ENCODE results near the gene BMPR1B.

BMPR1B gene

GRCh38 chr4:94978904-94979303 is 221.1 kb downstream of the BMPR1B start:
- Histone ChIP-seq H2AFZ (ENCODE audit: low read length) (no peak overlapping the region), H3K27me3 (ENCODE audit: control insufficient read depth in 3 of 3, insufficient read depth in 3 of 3, low read depth in 1 of 3, low read length in 3 of 3) (no peaks in the 10 kb centered on the region), H2BK12ac (ENCODE audit: low read length) (no peak overlapping the region), H3K4me2 (ENCODE audit: insufficient read depth, low read length, poor library complexity, severe bottlenecking) (no peak overlapping the region), H2BK15ac (ENCODE audit: low read length) (no peak overlapping the region), H2BK5ac (ENCODE audit: low read length) (no peak overlapping the region), H3K9ac (ENCODE audit: low read depth, low read length, poor library complexity) (no peak overlapping the region), H3K4me1 (ENCODE audit: control insufficient read depth in 2 of 2, insufficient read depth in 1 of 2, low read depth in 1 of 2, low read length in 2 of 2) (peaks cover 0 to 7% of the 10 kb centered on the region in 2 donors), H3K14ac (ENCODE audit: low read length) (no peak overlapping the region), H3K4me3 (ENCODE audit: low read length in 2 of 2) (no peak overlapping the region), H2AK5ac (ENCODE audit: low read depth, low read length) (no peak overlapping the region), H3K36me3 (replicated peaks in 1 of 2; ENCODE audit: control insufficient read depth in 2 of 2, insufficient read depth in 2 of 2, low read length in 2 of 2) (no peaks in the 10 kb centered on the region), H4K91ac (ENCODE audit: low read depth, low read length, poor library complexity) (no peak overlapping the region), H4K8ac (ENCODE audit: low read depth, low read length) (no peak overlapping the region), H3K23ac (ENCODE audit: low read depth, low read length, poor library complexity) (no peak overlapping the region), H3K4ac (ENCODE audit: low read length) (no peak overlapping the region), H3K79me1 (ENCODE audit: low read depth, low read length) (no peaks in the 10 kb centered on the region), H3K27ac (replicated peaks; ENCODE audit: low read length) (no peak overlapping the region), H3K18ac (ENCODE audit: low read length) (no peak overlapping the region), H3K9me3 (replicated peaks in 1 of 2; ENCODE audit: control insufficient read depth in 2 of 2, insufficient read depth in 1 of 2, low read depth in 1 of 2, low read length in 2 of 2) (no peaks in the 10 kb centered on the region), H2BK120ac (ENCODE audit: low read depth, low read length) (no peak overlapping the region)
- no CpG with 5 or more reads among the region's 3 CpGs for WGBS, 2 donors (ENCODE audit: extremely low coverage in 2 of 2, insufficient read length in 2 of 2, insufficient replicate concordance in 1 of 2)
- DNase-seq (ENCODE audit: low spot score) = no peak

GRCh38 chr4:94979621-94980020 is 221.9 kb downstream of the BMPR1B start:
- Histone ChIP-seq H3K4me2 (ENCODE audit: insufficient read depth, low read length, poor library complexity, severe bottlenecking) (no peak overlapping the region), H2AFZ (ENCODE audit: low read length) (no peak overlapping the region), H2BK15ac (ENCODE audit: low read length) (no peak overlapping the region), H2BK5ac (ENCODE audit: low read length) (no peak overlapping the region), H3K9me3 (replicated peaks in 1 of 2; ENCODE audit: control insufficient read depth in 2 of 2, insufficient read depth in 1 of 2, low read depth in 1 of 2, low read length in 2 of 2) (no peaks in the 10 kb centered on the region), H3K36me3 (replicated peaks in 1 of 2; ENCODE audit: control insufficient read depth in 2 of 2, insufficient read depth in 2 of 2, low read length in 2 of 2) (no peaks in the 10 kb centered on the region), H3K23ac (ENCODE audit: low read depth, low read length, poor library complexity) (no peak overlapping the region), H3K14ac (ENCODE audit: low read length) (no peak overlapping the region), H3K4me3 (ENCODE audit: low read length in 2 of 2) (no peak overlapping the region), H4K91ac (ENCODE audit: low read depth, low read length, poor library complexity) (no peak overlapping the region), H3K18ac (ENCODE audit: low read length) (no peak overlapping the region), H3K79me1 (ENCODE audit: low read depth, low read length) (no peaks in the 10 kb centered on the region), H4K8ac (ENCODE audit: low read depth, low read length) (no peak overlapping the region), H2BK12ac (ENCODE audit: low read length) (no peak overlapping the region), H3K9ac (ENCODE audit: low read depth, low read length, poor library complexity) (no peak overlapping the region), H3K4me1 (ENCODE audit: control insufficient read depth in 2 of 2, insufficient read depth in 1 of 2, low read depth in 1 of 2, low read length in 2 of 2) (peaks cover 0 to 7% of the 10 kb centered on the region in 2 donors), H3K27me3 (ENCODE audit: control insufficient read depth in 3 of 3, insufficient read depth in 3 of 3, low read depth in 1 of 3, low read length in 3 of 3) (no peaks in the 10 kb centered on the region), H2AK5ac (ENCODE audit: low read depth, low read length) (no peak overlapping the region), H3K27ac (replicated peaks; ENCODE audit: low read length) (no peak overlapping the region), H2BK120ac (ENCODE audit: low read depth, low read length) (no peak overlapping the region), H3K4ac (ENCODE audit: low read length) (no peak overlapping the region)
- DNase-seq (ENCODE audit: low spot score) = no peak
- WGBS, 2 donors (ENCODE audit: extremely low coverage in 2 of 2, insufficient read length in 2 of 2, insufficient replicate concordance in 1 of 2) = no CpG with 5 or more reads among the region's 5 CpGs

GRCh38 chr4:94995684-94996394 is 238.1 kb downstream of the BMPR1B start:
- no peak overlapping the region for H2BK5ac ChIP-seq (ENCODE audit: low read length)
- H3K36me3 ChIP-seq (replicated peaks in 1 of 2; ENCODE audit: control insufficient read depth in 2 of 2, insufficient read depth in 2 of 2, low read length in 2 of 2) = no peaks in the 10 kb centered on the region
- peak overlapping the region; percentile 52 for H3K27ac ChIP-seq (replicated peaks; ENCODE audit: low read length)
- H2BK15ac ChIP-seq (ENCODE audit: low read length) = no peak overlapping the region
- no peak overlapping the region for H3K14ac ChIP-seq (ENCODE audit: low read length)
- H2AFZ ChIP-seq (ENCODE audit: low read length) = peak overlapping the region; percentile 49
- no CpG with 5 or more reads among the region's 10 CpGs for WGBS, 2 donors (ENCODE audit: extremely low coverage in 2 of 2, insufficient read length in 2 of 2, insufficient replicate concordance in 1 of 2)
- H3K4me2 ChIP-seq (ENCODE audit: insufficient read depth, low read length, poor library complexity, severe bottlenecking) = no peak overlapping the region
- H3K9ac ChIP-seq (ENCODE audit: low read depth, low read length, poor library complexity) = no peak overlapping the region
- no peak overlapping the region for H3K23ac ChIP-seq (ENCODE audit: low read depth, low read length, poor library complexity)
- peaks cover 9 to 12% of the 10 kb centered on the region in 2 donors for H3K4me1 ChIP-seq (ENCODE audit: control insufficient read depth in 2 of 2, insufficient read depth in 1 of 2, low read depth in 1 of 2, low read length in 2 of 2)
- no peak overlapping the region for H4K91ac ChIP-seq (ENCODE audit: low read depth, low read length, poor library complexity)
- H2BK12ac ChIP-seq (ENCODE audit: low read length) = no peak overlapping the region
- no peaks in the 10 kb centered on the region for H3K79me1 ChIP-seq (ENCODE audit: low read depth, low read length)
- H3K4me3 ChIP-seq (ENCODE audit: low read length in 2 of 2) = peak overlapping the region in 1 of 2 donors; percentile 14
- no peak overlapping the region for H2AK5ac ChIP-seq (ENCODE audit: low read depth, low read length)
- H3K4ac ChIP-seq (ENCODE audit: low read length) = no peak overlapping the region
- H4K8ac ChIP-seq (ENCODE audit: low read depth, low read length) = no peak overlapping the region
- no peak overlapping the region for H3K18ac ChIP-seq (ENCODE audit: low read length)
- no peaks in the 10 kb centered on the region for H3K9me3 ChIP-seq (replicated peaks in 1 of 2; ENCODE audit: control insufficient read depth in 2 of 2, insufficient read depth in 1 of 2, low read depth in 1 of 2, low read length in 2 of 2)
- peak; percentile 74 for DNase-seq (ENCODE audit: low spot score)
- H3K27me3 ChIP-seq (ENCODE audit: control insufficient read depth in 3 of 3, insufficient read depth in 3 of 3, low read depth in 1 of 3, low read length in 3 of 3) = no peaks in the 10 kb centered on the region
- H2BK120ac ChIP-seq (ENCODE audit: low read depth, low read length) = no peak overlapping the region

GRCh38 chr4:95000076-95000648 is 242.4 kb downstream of the BMPR1B start:
- H3K9ac ChIP-seq (ENCODE audit: low read depth, low read length, poor library complexity) = no peak overlapping the region
- no peak overlapping the region for H2BK120ac ChIP-seq (ENCODE audit: low read depth, low read length)
- H3K4me2 ChIP-seq (ENCODE audit: insufficient read depth, low read length, poor library complexity, severe bottlenecking) = no peak overlapping the region
- no peaks in the 10 kb centered on the region for H3K27me3 ChIP-seq (ENCODE audit: control insufficient read depth in 3 of 3, insufficient read depth in 3 of 3, low read depth in 1 of 3, low read length in 3 of 3)
- no peak overlapping the region for H3K18ac ChIP-seq (ENCODE audit: low read length)
- H2AK5ac ChIP-seq (ENCODE audit: low read depth, low read length) = no peak overlapping the region
- H3K14ac ChIP-seq (ENCODE audit: low read length) = no peak overlapping the region
- no peak overlapping the region for H4K91ac ChIP-seq (ENCODE audit: low read depth, low read length, poor library complexity)
- H4K8ac ChIP-seq (ENCODE audit: low read depth, low read length) = no peak overlapping the region
- H2AFZ ChIP-seq (ENCODE audit: low read length) = no peak overlapping the region
- WGBS, 2 donors (ENCODE audit: extremely low coverage in 2 of 2, insufficient read length in 2 of 2, insufficient replicate concordance in 1 of 2) = no CpG with 5 or more reads among the region's 4 CpGs
- no peak overlapping the region for H2BK12ac ChIP-seq (ENCODE audit: low read length)
- no peak overlapping the region for H2BK5ac ChIP-seq (ENCODE audit: low read length)
- H3K4me1 ChIP-seq (ENCODE audit: control insufficient read depth in 2 of 2, insufficient read depth in 1 of 2, low read depth in 1 of 2, low read length in 2 of 2) = peaks cover 9 to 12% of the 10 kb centered on the region in 2 donors
- H3K79me1 ChIP-seq (ENCODE audit: low read depth, low read length) = no peaks in the 10 kb centered on the region
- no peak overlapping the region for H3K27ac ChIP-seq (replicated peaks; ENCODE audit: low read length)
- no peak overlapping the region for H3K23ac ChIP-seq (ENCODE audit: low read depth, low read length, poor library complexity)
- no peak overlapping the region for H3K4ac ChIP-seq (ENCODE audit: low read length)
- H2BK15ac ChIP-seq (ENCODE audit: low read length) = no peak overlapping the region
- no peaks in the 10 kb centered on the region for H3K36me3 ChIP-seq (replicated peaks in 1 of 2; ENCODE audit: control insufficient read depth in 2 of 2, insufficient read depth in 2 of 2, low read length in 2 of 2)
- DNase-seq (ENCODE audit: low spot score) = no peak
- H3K4me3 ChIP-seq (ENCODE audit: low read length in 2 of 2) = no peak overlapping the region
- no peaks in the 10 kb centered on the region for H3K9me3 ChIP-seq (replicated peaks in 1 of 2; ENCODE audit: control insufficient read depth in 2 of 2, insufficient read depth in 1 of 2, low read depth in 1 of 2, low read length in 2 of 2)
